ENCODE data around the gene KDM4B. TPM values are rescaled to one million over a fixed set of nuclear protein-coding genes. Genes with fewer than 3 reads are reported as not detected.

KDM4B gene
- total RNA-seq, 4 donors from 2014 or later = 28.7 to 75.1 (median 46.1) TPM

DNA sequence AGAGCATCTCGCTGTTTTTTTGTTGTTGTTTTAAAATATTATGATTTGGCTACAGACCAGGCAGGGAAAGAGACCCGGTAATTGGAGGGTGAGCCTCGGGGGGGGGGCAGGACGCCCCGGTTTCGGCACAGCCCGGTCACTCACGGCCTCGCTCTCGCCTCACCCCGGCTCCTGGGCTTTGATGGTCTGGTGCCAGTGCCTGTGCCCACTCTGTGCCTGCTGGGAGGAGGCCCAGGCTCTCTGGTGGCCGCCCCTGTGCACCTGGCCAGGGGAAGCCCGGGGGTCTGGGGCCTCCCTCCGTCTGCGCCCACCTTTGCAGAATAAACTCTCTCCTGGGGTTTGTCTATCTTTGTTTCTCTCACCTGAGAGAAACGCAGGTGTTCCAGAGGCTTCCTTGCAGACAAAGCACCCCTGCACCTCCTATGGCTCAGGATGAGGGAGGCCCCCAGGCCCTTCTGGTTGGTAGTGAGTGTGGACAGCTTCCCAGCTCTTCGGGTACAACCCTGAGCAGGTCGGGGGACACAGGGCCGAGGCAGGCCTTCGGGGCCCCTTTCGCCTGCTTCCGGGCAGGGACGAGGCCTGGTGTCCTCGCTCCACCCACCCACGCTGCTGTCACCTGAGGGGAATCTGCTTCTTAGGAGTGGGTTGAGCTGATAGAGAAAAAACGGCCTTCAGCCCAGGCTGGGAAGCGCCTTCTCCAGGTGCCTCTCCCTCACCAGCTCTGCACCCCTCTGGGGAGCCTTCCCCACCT lies 183.3 kb downstream of the KDM4B start:
- Histone ChIP-seq H3K4me1 (no peaks in the 10 kb centered on the region), H3K27ac (no peak overlapping the region), H3K36me3 (peaks cover 0 to 28% (median 0%) of the 10 kb centered on the region in 3 donors), H3K27me3 (no peaks in the 10 kb centered on the region), H3K9me3 (no peaks in the 10 kb centered on the region), H3K4me3 (no peak overlapping the region)
- TF ChIP-seq, protein P1, sequence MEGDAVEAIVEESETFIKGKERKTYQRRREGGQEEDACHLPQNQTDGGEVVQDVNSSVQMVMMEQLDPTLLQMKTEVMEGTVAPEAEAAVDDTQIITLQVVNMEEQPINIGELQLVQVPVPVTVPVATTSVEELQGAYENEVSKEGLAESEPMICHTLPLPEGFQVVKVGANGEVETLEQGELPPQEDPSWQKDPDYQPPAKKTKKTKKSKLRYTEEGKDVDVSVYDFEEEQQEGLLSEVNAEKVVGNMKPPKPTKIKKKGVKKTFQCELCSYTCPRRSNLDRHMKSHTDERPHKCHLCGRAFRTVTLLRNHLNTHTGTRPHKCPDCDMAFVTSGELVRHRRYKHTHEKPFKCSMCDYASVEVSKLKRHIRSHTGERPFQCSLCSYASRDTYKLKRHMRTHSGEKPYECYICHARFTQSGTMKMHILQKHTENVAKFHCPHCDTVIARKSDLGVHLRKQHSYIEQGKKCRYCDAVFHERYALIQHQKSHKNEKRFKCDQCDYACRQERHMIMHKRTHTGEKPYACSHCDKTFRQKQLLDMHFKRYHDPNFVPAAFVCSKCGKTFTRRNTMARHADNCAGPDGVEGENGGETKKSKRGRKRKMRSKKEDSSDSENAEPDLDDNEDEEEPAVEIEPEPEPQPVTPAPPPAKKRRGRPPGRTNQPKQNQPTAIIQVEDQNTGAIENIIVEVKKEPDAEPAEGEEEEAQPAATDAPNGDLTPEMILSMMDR (IDR thresholded peaks at IDR 0.05) = no peak
- no peak for TF ChIP-seq POLR2A (IDR thresholded peaks at IDR 0.05)
- no peak for DNase-seq

DNA sequence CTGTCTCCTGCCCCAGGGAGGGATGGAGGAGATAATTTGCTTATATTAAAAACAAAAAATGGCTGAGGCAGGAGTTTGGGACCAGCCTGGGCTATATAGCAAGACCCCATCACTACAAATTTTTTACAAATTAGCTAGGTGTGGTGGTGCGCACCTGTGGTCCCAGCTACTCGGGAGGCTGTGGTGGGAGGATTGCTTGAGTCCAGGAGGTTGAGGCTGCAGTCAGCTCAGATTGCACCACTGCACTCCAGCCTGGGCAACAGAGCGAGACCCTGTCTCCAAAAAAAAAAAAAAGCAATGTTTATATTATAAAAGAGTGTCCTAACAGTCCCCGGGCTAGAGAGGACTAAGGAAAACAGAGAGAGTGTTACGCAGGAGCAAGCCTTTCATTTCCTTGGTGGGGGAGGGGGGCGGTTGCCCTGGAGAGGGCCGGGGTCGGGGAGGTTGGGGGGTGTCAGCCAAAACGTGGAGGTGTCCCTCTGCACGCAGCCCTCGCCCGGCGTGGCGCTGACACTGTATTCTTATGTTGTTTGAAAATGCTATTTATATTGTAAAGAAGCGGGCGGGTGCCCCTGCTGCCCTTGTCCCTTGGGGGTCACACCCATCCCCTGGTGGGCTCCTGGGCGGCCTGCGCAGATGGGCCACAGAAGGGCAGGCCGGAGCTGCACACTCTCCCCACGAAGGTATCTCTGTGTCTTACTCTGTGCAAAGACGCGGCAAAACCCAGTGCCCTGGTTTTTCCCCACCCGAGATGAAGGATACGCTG lies 184.0 kb downstream of the KDM4B start:
- H3K4me3 ChIP-seq = no peak overlapping the region
- DNase-seq = no peak
- no peak for TF ChIP-seq POLR2A (IDR thresholded peaks at IDR 0.05)
- TF ChIP-seq, protein P1 (IDR thresholded peaks at IDR 0.05) = no peak
- no peak overlapping the region for H3K27ac ChIP-seq
- H3K4me1 ChIP-seq = no peaks in the 10 kb centered on the region
- H3K9me3 ChIP-seq = peaks cover 0 to 4% (median 0%) of the 10 kb centered on the region in 4 donors
- peaks cover 0 to 22% (median 0%) of the 10 kb centered on the region in 3 donors for H3K36me3 ChIP-seq
- no peaks in the 10 kb centered on the region for H3K27me3 ChIP-seq

DNA sequence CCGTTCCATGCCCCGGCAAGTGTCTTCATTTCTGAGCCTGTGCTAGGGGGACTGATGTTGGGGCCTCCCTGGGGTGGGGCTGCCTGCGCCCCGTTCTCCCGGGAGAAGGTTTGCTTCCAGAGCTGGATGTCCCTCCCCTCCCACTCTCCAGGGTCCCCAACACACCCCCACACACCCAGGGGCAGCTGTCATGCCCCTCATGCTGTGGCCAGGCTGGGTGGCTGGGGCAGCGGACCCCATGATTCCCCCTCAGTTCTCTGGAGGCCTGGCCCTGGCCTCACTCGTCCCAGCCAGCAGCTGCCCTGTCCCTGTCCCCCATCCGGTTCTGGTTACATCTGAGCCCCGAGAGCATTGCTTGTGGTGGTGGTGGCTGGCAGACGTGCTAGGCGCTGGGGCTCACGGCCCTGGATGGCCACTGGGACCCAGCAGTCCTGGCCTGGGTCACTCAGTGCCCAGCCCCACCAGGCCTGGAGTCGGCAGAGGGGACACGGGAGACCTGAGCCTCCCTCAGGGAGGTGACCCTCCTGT lies 184.8 kb downstream of the KDM4B start:
- H3K4me1 ChIP-seq = no peaks in the 10 kb centered on the region
- TF ChIP-seq, protein P1 (IDR thresholded peaks at IDR 0.05) = no peak
- TF ChIP-seq POLR2A (IDR thresholded peaks at IDR 0.05) = no peak
- DNase-seq = no peak
- peaks cover 0 to 10% (median 0%) of the 10 kb centered on the region in 4 donors for H3K9me3 ChIP-seq
- peaks cover 0 to 15% (median 0%) of the 10 kb centered on the region in 3 donors for H3K36me3 ChIP-seq
- no peak overlapping the region for H3K4me3 ChIP-seq
- no peaks in the 10 kb centered on the region for H3K27me3 ChIP-seq
- H3K27ac ChIP-seq = no peak overlapping the region

DNA sequence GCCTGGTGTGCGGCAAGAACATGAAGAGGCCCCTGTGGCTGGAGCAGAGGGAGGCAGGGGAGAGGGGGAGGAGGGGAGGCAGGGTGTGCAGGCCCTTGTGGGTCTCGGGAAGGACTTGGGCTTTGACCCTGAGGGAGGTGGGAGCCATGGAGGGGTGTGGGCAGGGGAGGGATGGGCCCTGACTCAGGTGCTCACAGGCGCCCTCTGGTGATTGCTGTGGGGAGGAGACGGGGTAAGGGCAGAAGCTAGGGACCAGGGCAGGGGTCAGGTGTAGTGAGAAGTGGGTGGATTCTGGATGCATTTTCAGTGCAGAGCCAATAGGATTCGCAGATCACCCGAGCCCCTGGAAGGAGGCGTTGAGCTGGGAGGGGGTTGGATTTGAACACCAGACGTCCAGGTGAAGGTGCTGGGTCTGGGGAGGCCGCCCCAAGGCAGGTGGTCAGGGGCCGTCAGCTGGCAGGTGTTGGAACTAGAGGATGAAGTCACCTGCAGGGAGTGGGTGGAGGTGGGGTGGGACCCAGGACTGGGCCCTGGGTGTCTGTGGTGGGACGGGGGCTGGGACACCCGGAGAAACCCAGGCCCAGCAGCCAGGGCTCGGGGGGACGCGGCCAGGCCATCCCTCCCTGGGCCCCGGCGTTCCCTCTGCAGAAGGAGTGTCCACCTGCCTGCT lies 185.4 kb downstream of the KDM4B start:
- peak; percentile 57 to 72 (median 62) for DNase-seq
- Histone ChIP-seq H3K9me3 (peaks cover 0 to 10% (median 0%) of the 10 kb centered on the region in 4 donors), H3K4me1 (no peaks in the 10 kb centered on the region), H3K36me3 (peaks cover 0 to 11% (median 0%) of the 10 kb centered on the region in 3 donors), H3K27ac (no peak overlapping the region), H3K4me3 (no peak overlapping the region), H3K27me3 (no peaks in the 10 kb centered on the region)
- TF ChIP-seq, protein P1 (IDR thresholded peaks at IDR 0.05) = peak in 5 of 6 experiments; percentile 18 to 37 (median 26)
- no peak for TF ChIP-seq POLR2A (IDR thresholded peaks at IDR 0.05)

DNA sequence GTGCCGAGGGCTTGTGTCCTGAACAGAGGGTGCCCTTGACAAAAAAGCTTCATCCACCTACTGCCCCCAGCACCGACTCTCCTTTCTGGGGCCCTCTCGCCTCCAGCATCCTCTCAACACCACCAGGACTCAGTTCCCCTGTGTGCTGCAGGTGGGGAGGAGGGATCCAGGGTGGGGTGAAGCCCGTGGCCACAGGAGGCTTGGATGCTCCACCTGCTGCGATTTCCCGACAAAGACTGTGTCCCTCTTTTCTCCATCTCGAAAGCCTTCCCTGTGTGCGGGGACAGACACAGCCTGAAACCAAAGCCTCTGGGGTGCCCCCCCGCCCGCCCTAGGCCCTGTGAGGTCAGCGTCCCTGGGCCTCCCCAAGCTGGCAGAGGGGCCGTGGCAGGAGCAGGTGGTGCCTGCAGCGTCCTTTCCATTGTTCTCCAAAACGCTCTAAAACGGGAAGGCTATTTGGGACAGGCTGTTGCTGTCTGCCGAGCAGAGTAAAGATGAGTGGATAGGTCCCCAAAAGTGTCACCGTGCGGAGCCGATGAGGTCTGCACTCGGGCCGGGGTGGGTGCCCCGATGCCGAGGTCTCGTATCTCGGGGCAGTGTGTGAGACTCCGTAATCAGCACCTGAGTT lies 186.0 kb downstream of the KDM4B start:
- no peak for DNase-seq
- Histone ChIP-seq H3K4me1 (no peaks in the 10 kb centered on the region), H3K27me3 (no peaks in the 10 kb centered on the region), H3K36me3 (peaks cover 0 to 11% (median 0%) of the 10 kb centered on the region in 3 donors), H3K4me3 (no peak overlapping the region), H3K27ac (no peak overlapping the region), H3K9me3 (peaks cover 0 to 10% (median 0%) of the 10 kb centered on the region in 4 donors)
- TF ChIP-seq POLR2A (IDR thresholded peaks at IDR 0.05) = no peak

Measured in Peyer's patch (tissue), 4 donors.